GM20000 (cell line): ENCODE results near the gene ADGRG1.

ENCODE experiments used
- DNase-seq: peaks from one replicate; pipeline ENCODE4 v3.0.0; 2012; ENCODE audit warnings: low spot score
- TF ChIP-seq, protein P1 (sequence below): IDR thresholded peaks from 2 replicates; pipeline ENCODE4 v1.5.1; 2012; ENCODE audit warnings: mild to moderate bottlenecking, control low read depth; ENCODE audit errors: extremely low read depth, missing control alignments

Gene ADGRG1

GRCh38 chr16:57629516-57630406, 1.3 kb downstream of the ADGRG1 start:
- TF ChIP-seq, protein P1, sequence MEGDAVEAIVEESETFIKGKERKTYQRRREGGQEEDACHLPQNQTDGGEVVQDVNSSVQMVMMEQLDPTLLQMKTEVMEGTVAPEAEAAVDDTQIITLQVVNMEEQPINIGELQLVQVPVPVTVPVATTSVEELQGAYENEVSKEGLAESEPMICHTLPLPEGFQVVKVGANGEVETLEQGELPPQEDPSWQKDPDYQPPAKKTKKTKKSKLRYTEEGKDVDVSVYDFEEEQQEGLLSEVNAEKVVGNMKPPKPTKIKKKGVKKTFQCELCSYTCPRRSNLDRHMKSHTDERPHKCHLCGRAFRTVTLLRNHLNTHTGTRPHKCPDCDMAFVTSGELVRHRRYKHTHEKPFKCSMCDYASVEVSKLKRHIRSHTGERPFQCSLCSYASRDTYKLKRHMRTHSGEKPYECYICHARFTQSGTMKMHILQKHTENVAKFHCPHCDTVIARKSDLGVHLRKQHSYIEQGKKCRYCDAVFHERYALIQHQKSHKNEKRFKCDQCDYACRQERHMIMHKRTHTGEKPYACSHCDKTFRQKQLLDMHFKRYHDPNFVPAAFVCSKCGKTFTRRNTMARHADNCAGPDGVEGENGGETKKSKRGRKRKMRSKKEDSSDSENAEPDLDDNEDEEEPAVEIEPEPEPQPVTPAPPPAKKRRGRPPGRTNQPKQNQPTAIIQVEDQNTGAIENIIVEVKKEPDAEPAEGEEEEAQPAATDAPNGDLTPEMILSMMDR: no peak
- no peak for DNase-seq

GRCh38 chr16:57630407-57630797, 2.0 kb downstream of the ADGRG1 start:
- DNase-seq: no peak
- TF ChIP-seq, protein P1: no peak

GRCh38 chr16:57630931-57631845, 2.8 kb downstream of the ADGRG1 start:
- no peak for DNase-seq
- TF ChIP-seq, protein P1: no peak

DNA sequence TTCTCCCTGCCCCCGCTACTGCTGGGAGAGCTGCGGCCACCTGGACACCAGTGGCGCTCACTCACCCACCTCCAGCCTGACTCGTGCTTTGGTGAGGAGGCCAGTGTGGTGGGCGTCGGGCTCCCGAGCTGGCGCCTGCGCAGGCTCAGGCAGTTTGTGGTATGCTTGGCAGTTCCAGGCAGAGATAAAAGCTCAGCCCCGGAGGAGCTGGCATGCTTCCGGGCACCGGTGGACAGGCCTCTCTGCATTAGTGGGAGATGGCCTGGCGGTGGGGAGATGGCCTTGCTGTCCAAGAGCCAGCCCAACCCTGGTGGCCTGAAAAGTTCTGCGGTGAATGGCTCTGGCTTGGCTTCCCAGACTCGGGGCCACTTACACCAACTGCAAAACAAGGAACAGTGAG, 4.1 kb downstream of the ADGRG1 start:
- TF ChIP-seq, protein P1: no peak
- no peak for DNase-seq

DNA sequence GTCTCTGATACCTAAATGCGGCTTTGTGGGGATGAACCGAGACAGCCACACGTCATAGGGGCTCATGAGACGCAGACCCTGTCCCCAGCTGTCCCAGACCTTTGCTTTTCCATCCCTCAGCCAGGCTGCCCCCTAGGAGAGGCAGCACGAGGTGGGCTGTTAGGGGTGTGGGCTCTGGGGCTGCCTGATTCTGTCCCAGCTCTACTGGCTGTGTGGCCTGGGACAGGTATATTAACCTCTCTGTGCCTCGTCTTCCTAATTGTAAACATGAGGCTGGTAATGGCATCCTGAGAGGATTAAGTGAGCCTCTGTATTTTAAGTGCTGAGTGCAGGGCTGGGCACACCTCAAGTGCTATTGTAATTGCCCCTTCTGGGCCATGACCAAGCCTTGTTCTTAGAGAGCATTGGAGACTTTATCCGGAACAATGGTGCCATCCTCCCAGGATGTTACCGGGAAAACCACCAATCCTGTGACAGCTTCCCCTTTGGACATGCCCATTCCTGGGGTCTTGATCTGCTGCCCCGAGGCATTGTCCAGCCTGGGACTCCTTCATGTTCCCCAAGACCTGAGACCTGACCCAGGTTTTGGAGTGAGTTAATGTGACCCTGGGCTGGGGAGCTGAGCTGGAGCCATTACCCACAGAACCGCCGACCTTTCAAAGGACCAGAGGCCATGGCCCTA, 5.1 kb downstream of the ADGRG1 start:
- TF ChIP-seq, protein P1: no peak
- DNase-seq: no peak

- TF ChIP-seq, protein P1: no peak
- DNase-seq: no peak
Observed at GRCh38 chr16:57634171-57634570, 5.7 kb downstream of the ADGRG1 start.
